ENCODE results near the gene PDS5A. TPM values are rescaled to one million over a fixed set of nuclear protein-coding genes. Genes with fewer than 3 reads are reported as not detected.

Gene PDS5A
- total RNA-seq, 3 donors from 2014 or later (not counting 1 experiment from before 2014, with no cell fraction given), result 80.1 to 99.9 (median 99.8) TPM

- Mint-ChIP-seq H3K27ac (peak overlapping the region; percentile 86 to 91), H3K4me3 (peak overlapping the region; percentile 58), H3K36me3 (no peaks in the 10 kb centered on the region), H3K9me3 (no peaks in the 10 kb centered on the region), H3K4me1 (peaks cover 48 to 56% of the 10 kb centered on the region in 2 donors), H3K27me3 (ENCODE audit: low read depth in 2 of 2) (no peaks in the 10 kb centered on the region)
- H3K4me1 ChIP-seq (ENCODE audit: control insufficient read depth, insufficient read depth, low read length), result peaks cover 30% of the 10 kb centered on the region
- intact Hi-C loops (cut with micrococcal nuclease), result no loop called here
- H3K4me3 ChIP-seq (ENCODE audit: low read length), result no peak overlapping the region
- no peak for TF ChIP-seq CTCF (IDR thresholded peaks at IDR 0.05)
- peak in 1 of 2 donors; percentile 57 for DNase-seq
- H3K27me3 ChIP-seq (ENCODE audit: control insufficient read depth, insufficient read depth, low read length), result no peaks in the 10 kb centered on the region
- no peaks in the 10 kb centered on the region for H3K9me3 ChIP-seq (ENCODE audit: control insufficient read depth, insufficient read depth, low read length)
- WGBS (ENCODE audit: insufficient coverage), result 39% methylated on average over 5 of the region's 5 CpGs
- peaks cover 4% of the 10 kb centered on the region for H3K36me3 ChIP-seq (ENCODE audit: control insufficient read depth, insufficient read depth, low read length)
- peak; percentile 81 to 88 (median 86) for ATAC-seq
- peak overlapping the region; percentile 62 for H3K27ac ChIP-seq (ENCODE audit: low read length)
Observed at GRCh38 chr4:39931441-39931901, 46.2 kb downstream of the PDS5A start.

- H3K27ac Mint-ChIP-seq, result no peak overlapping the region
Observed at GRCh38 chr4:39928538-39928937, 49.2 kb downstream of the PDS5A start.

GRCh38 chr4:39924014-39924413 lies 53.7 kb downstream of the PDS5A start:
- H3K36me3 ChIP-seq (ENCODE audit: control insufficient read depth, insufficient read depth, low read length), result peaks cover 31% of the 10 kb centered on the region
- H3K4me3 ChIP-seq (ENCODE audit: low read length), result no peak overlapping the region
- DNase-seq (no peak), ATAC-seq (no peak)
- no peaks in the 10 kb centered on the region for H3K4me1 ChIP-seq (ENCODE audit: control insufficient read depth, insufficient read depth, low read length)
- Mint-ChIP-seq H3K36me3 (peaks cover 5% of the 10 kb centered on the region), H3K27ac (peak overlapping the region; percentile 55 to 69), H3K9me3 (no peaks in the 10 kb centered on the region), H3K4me3 (no peak overlapping the region), H3K4me1 (peaks cover 18 to 25% of the 10 kb centered on the region in 2 donors), H3K27me3 (ENCODE audit: low read depth in 2 of 2) (no peaks in the 10 kb centered on the region)
- H3K9me3 ChIP-seq (ENCODE audit: control insufficient read depth, insufficient read depth, low read length), result no peaks in the 10 kb centered on the region
- intact Hi-C loops (cut with micrococcal nuclease), result no loop called here
- H3K27ac ChIP-seq (ENCODE audit: low read length), result no peak overlapping the region
- TF ChIP-seq CTCF (IDR thresholded peaks at IDR 0.05), result no peak
- H3K27me3 ChIP-seq (ENCODE audit: control insufficient read depth, insufficient read depth, low read length), result no peaks in the 10 kb centered on the region
- 88% methylated on average over 2 of the region's 2 CpGs for WGBS (ENCODE audit: insufficient coverage)

More at GRCh38 chr4:39928538-39928937, 49.2 kb downstream of the PDS5A start:
- no peak overlapping the region for H3K4me3 ChIP-seq (ENCODE audit: low read length)
- Mint-ChIP-seq H3K4me3 (no peak overlapping the region), H3K36me3 (peaks cover 5% of the 10 kb centered on the region), H3K4me1 (peaks cover 39 to 44% of the 10 kb centered on the region in 2 donors), H3K27me3 (ENCODE audit: low read depth in 2 of 2) (no peaks in the 10 kb centered on the region), H3K9me3 (no peaks in the 10 kb centered on the region)
- H3K27me3 ChIP-seq (ENCODE audit: control insufficient read depth, insufficient read depth, low read length), result no peaks in the 10 kb centered on the region
- peaks cover 25% of the 10 kb centered on the region for H3K4me1 ChIP-seq (ENCODE audit: control insufficient read depth, insufficient read depth, low read length)
- no peak for TF ChIP-seq CTCF (IDR thresholded peaks at IDR 0.05)
- H3K9me3 ChIP-seq (ENCODE audit: control insufficient read depth, insufficient read depth, low read length), result no peaks in the 10 kb centered on the region
- no peak overlapping the region for H3K27ac ChIP-seq (ENCODE audit: low read length)
- no peak for DNase-seq
- 100% methylated on average over 1 of the region's 2 CpGs for WGBS (ENCODE audit: insufficient coverage)
- peaks cover 11% of the 10 kb centered on the region for H3K36me3 ChIP-seq (ENCODE audit: control insufficient read depth, insufficient read depth, low read length)
- no peak for ATAC-seq
- intact Hi-C loops (cut with micrococcal nuclease), result no loop called here

GRCh38 chr4:39922399-39922798 lies 55.3 kb downstream of the PDS5A start:
- ATAC-seq (no peak), DNase-seq (no peak)
- H3K4me3 Mint-ChIP-seq, result no peak overlapping the region
- no CpG with 5 or more reads among the region's 2 CpGs for WGBS (ENCODE audit: insufficient coverage)
- H3K9me3 Mint-ChIP-seq, result no peaks in the 10 kb centered on the region
- no peaks in the 10 kb centered on the region for H3K27me3 ChIP-seq (ENCODE audit: control insufficient read depth, insufficient read depth, low read length)
- no peak for TF ChIP-seq CTCF (IDR thresholded peaks at IDR 0.05)
- peaks cover 36% of the 10 kb centered on the region for H3K36me3 ChIP-seq (ENCODE audit: control insufficient read depth, insufficient read depth, low read length)
- intact Hi-C loops (cut with micrococcal nuclease), result no loop called here
- peaks cover 18 to 25% of the 10 kb centered on the region in 2 donors for H3K4me1 Mint-ChIP-seq
- H3K9me3 ChIP-seq (ENCODE audit: control insufficient read depth, insufficient read depth, low read length), result no peaks in the 10 kb centered on the region
- no peak overlapping the region for H3K27ac Mint-ChIP-seq
- H3K4me3 ChIP-seq (ENCODE audit: low read length), result no peak overlapping the region
- H3K27me3 Mint-ChIP-seq (ENCODE audit: low read depth in 2 of 2), result no peaks in the 10 kb centered on the region
- no peak overlapping the region for H3K27ac ChIP-seq (ENCODE audit: low read length)
- H3K4me1 ChIP-seq (ENCODE audit: control insufficient read depth, insufficient read depth, low read length), result no peaks in the 10 kb centered on the region
- H3K36me3 Mint-ChIP-seq, result peaks cover 5% of the 10 kb centered on the region
